ENCODE results near the gene USP40.

The USP40 gene

DNA sequence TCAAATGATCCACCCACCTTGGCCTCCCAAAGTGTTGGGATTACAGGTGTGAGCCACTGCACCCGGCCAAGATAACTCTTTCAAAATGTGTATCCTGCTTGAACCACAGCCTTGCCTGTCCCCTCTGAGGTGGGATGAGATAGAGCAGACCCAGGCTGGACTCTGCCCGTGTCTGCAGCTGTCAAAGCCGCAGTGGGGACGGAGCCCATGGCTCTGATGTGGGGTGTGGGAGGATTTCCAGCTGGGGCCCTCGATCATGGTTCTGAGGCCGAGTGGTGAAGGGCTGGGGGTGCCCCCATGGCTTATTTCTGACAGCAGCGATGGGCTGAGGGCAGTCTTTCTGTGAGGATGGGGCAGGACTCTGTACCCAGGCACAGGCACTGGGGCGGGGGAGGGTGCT, 107.8 kb downstream of the USP40 start:
- DNase-seq (ENCODE audit: low read depth in 2 of 2), result no peak

DNA sequence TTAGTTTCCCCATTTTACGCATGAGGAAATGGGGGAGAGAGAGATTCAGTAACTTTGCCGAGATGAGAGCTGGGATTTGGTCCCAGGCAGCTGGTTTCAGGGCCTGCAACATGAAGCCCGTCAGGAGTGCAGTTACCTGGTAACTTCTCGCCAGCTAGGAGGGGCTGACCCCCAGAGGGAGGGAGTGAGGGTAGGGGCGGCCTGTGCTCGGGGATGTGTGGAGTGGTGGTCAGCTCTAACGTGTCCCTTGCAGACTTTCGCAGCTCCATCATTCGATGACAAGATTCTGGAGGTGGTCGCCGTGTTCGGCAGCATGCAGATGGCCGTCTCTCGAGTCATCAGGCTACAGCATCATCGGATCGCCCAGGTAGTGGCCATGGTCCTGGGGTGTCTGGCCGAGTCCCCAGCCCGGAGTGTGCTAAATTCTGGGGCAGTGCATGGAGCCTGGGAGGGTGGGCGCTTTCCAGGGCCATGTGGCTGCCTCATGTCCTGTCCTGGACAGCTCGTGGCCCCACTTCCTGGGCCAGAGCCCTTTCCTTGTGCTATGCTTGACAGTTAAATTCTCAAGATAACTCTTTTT, 108.5 kb downstream of the USP40 start:
- DNase-seq (ENCODE audit: low read depth in 2 of 2), result no peak

DNA sequence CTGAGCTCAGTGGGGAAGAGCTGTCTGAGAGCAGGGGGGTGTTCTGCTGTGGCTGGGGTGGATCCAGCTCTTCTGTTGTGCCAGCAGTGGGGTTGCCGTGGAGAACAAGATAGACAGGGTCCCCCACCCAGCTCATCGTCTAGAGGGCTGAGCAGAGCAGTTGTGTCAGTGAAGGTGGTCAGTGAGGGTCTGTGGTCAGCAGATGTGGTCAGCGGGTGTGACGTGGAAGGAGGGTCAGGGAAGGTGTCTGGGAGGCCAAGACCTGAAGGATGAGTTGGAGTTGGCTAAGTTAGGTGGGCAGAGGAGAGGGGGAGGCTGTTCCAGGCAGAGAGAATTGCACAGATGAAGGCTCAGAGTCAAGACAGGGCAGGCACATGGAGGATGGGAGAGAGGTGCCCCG, 109.2 kb downstream of the USP40 start:
- no peak for DNase-seq (ENCODE audit: low read depth in 2 of 2)

DNA sequence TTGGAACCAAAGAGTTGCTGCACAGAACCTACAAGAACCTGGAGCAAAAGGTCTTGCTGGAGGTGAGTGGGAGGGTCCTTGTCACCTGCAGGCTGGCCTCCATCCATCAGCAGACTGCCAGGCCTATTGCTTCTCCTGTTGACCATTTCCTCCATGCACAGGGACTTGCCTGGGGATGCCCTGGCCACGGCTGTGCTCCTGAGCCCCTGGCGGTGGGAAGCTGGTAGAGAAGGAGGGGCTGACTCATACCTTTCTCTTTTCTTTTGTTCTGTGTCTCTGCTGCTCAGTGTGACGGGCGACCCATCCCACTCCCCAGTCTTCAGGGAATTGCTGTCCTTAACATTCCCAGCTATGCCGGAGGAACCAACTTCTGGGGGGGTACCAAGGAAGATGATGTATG, 109.6 kb downstream of the USP40 start:
- DNase-seq (ENCODE audit: low read depth in 2 of 2), result no peak

DNA sequence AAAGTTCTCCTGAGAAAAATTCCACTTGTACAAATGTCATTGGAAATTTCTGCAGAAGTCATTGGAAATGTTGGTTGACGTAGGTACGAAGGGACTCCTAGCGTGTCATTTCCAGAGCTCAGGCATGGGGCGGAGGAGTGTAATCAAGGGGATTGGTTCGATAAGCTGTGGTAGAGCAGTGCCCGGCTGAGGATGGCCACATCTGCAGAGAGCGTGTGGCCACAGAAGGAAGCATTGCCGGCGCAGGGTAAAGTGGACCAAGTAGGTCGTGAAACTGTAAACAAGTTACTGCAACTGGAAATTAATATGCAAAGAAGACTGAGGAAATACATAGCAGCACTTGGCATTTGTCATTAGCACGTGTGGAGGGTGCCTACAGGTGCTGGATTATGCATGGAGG, 110.5 kb downstream of the USP40 start:
- no peak for DNase-seq (ENCODE audit: low read depth in 2 of 2)

- DNase-seq (ENCODE audit: low read depth in 2 of 2), result no peak
Observed at GRCh38 chr2:233455491-233455890, 111.1 kb downstream of the USP40 start.

- no peak for DNase-seq (ENCODE audit: low read depth in 2 of 2)
Observed at GRCh38 chr2:233455006-233455405, 111.6 kb downstream of the USP40 start.

DNA sequence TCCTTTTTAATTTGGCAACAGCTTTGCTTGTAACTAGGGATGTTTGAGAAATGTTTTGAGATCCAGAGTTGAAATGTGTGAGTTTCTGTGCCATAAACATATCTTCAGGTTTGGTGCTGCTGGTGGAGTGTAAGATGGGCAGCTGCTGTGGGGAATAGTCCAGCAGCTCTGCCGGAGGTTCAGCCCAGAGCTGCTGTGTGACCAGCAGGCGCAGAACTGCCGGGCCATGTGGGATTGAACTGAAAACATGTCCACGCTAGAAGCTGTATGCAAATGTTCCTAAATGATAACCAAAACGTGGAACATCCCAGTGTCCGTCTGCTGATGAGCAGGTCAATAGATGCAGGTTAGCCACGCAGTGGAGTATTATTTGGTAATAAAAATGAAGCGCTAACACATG, 112.7 kb downstream of the USP40 start:
- no peak for DNase-seq (ENCODE audit: low read depth in 2 of 2)

DNA sequence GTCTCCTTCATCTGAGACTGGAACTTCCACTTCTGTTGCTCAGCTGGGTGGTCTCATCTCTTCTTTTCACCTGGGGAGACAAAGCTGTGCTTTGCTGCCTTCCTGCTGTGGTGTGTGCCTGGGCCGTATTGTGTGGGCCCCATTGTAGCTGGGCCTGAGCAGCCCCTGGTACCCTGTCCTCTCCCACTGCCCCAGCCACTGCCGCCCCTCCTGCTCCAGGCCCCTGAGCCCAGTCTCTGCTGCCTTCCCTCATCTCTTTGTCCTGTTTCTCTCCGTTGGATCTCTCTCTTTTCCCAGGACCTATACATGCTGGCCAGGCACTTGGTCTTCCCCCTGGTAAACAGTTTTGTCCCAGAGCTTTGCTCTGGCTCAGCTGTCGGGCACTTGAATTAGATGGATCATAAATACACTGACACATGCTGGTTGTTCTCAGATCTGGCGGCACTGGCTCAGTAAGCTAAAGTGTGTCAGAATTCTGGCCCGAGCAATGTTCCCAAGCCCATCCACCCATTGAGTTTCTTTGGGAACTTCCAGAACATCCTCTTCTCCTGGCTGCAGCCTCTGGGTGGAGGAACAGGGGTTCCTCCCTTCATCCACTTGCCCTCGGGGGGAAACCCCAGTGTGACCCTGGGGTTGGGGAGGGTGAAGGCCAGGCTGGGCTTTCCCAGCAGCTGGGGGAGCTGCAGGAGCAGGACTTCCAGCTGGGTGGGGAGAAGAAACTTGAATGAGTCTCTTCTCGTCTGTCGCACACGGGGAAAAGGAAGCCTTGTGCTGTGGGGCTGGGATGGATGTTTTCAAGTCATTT, 113.3 kb downstream of the USP40 start:
- no peak for DNase-seq (ENCODE audit: low read depth in 2 of 2)

- no peak for DNase-seq (ENCODE audit: low read depth in 2 of 2)
Observed at GRCh38 chr2:233451950-233452349, 114.6 kb downstream of the USP40 start.

GRCh38 chr2:233450864-233451575, 115.6 kb downstream of the USP40 start:
- no peak for DNase-seq (ENCODE audit: low read depth in 2 of 2)

- no peak for DNase-seq (ENCODE audit: low read depth in 2 of 2)
Observed at GRCh38 chr2:233449921-233450863, 116.4 kb downstream of the USP40 start.

DNA sequence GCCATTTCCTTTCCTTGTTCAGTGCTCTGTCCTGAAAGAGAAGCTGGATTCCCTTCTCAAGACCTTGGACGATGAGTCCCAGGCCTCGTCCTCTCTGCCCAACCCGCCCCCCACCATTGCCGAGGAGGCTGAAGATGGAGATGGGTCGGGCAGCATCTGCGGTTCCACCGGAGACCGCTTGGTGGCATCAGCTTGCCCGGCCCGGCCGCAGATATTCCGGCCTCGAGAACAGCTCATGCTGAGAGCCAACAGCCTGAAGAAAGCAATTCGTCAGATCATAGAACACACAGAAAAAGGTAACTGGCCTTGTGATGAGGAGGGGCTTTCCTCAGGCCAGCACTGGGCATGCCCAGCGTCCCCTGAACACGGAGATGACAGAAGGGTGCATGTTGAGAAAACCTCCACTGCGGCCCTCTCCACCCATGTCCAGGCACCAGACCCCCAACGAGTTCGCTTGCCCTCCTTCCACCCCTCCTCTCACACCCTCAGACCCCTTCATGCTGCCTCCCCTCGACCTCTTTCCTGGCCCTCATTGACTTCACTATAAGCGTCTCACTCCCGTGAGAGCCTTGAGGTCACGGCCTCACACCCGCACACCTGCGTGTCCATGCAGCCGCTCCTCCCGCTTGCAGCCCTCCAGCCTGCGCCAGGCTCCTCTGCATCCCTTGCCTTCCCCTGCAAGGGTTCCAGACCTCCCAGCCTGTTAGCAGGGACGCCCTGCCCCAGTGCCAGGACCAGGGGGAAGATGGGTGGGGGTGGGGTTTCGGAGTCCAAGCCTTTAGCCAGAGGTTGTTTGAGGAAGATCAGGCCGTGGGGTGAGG, 117.3 kb downstream of the USP40 start:
- no peak for DNase-seq (ENCODE audit: low read depth in 2 of 2)

DNA sequence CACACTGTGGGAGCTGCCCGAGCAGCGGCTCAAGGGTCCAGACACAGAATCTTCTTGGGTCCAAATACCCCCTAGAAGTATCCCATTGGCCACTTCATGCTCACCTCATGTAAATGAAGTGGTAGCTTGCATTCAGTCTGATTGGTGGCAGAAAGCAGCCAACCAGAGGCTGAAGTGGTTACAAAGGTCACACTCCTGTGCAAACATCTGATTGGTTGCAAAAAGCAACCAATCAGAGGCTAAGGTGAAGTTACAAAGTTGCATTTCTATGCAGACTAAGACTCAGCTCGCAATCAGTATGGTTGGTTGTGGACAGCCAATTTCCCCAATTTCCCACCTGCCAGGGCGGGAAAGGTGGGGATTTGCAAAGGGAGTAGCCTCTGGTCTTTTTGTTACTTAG, 118.0 kb downstream of the USP40 start:
- no peak for DNase-seq (ENCODE audit: low read depth in 2 of 2)

- DNase-seq (ENCODE audit: low read depth in 2 of 2), result no peak
Observed at GRCh38 chr2:233448220-233448559, 118.4 kb downstream of the USP40 start.

- no peak for DNase-seq (ENCODE audit: low read depth in 2 of 2)
Observed at GRCh38 chr2:233447506-233448219, 118.9 kb downstream of the USP40 start.

- no peak for DNase-seq (ENCODE audit: low read depth in 2 of 2)
Observed at GRCh38 chr2:233446606-233447305, 119.8 kb downstream of the USP40 start.

GRCh38 chr2:233446121-233446520, 120.5 kb downstream of the USP40 start:
- no peak for DNase-seq (ENCODE audit: low read depth in 2 of 2)

DNA sequence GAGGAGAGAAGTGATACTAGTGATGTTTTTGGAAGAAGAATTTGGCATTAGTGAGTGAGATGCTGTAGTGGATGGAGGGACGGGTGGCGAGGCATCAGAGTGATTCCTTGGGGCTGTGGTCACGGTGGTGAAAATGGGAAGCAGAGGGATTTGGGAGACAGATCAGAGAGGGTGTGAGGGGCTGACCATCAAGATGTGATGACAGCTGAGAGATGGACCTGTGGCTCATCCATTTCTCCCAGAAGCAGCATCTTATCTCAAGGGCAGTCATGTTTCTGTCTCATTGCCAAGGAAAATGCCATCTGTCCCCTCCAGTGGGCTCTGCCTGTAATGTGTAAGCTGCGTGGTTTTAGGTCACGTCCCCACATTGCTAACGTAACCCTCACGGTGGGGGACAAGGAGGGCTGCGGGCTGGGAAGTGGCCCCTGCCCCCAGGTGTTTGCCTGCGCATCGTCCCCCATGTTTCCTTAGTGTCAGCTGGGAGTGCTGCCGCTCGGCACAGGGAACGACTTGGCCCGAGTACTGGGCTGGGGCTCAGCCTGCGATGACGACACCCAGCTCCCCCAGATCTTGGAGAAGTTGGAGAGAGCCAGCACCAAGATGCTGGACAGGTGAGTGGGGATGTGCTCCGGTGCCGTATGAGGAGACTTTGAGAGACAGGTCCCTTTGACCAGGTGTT, 121.3 kb downstream of the USP40 start:
- no peak for DNase-seq (ENCODE audit: low read depth in 2 of 2)

Data from stimulated activated CD4-positive, alpha-beta T cell treated with anti-CD3 and anti-CD28 coated beads, Interleukin-1b, Interleukin-23, amount 100 ng/mL, for 1 hour (primary cell).